GM21717 (cell line): Measurements from ENCODE around the gene FBLN2.
"Not testable (repeated sequence)": the region's sequence is repeated elsewhere in the genome, so short reads cannot be mapped to it uniquely, and the experiment has no call there.

ENCODE experiments used
- ATAC-seq: cut with Tn5 transposase; IDR thresholded peaks from one replicate; pipeline ENCODE4 v1.9.1; 2021; ENCODE audit warnings: mild to moderate bottlenecking, moderate library complexity; ENCODE audit not compliant: unreplicated experiment

FBLN2 gene

DNA sequence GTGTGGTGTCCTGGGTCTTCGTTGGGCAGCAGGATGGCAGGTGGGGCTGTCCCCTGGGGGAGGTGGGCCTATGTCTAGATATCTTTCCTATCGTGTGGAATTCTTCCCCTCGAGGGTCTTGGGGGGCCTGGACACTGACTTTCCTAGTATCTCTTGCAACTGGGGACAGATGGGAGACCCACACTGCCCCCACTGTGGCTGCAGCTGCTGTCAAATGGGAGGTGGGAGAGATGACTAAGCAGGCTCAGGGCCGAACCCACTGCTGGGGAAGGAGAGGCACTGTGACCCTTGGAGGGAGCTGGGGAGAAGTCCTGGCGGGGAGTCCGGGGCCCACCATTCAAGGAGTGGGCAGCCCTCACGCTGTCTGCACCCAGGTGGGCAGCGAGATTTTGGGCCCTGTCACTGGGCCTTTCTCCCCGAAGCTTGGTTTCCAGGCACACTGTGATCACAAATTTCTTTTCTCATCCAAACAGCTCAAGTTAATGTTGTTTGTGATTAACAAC is 2.9 kb upstream of the FBLN2 start:
- no peak for ATAC-seq

DNA sequence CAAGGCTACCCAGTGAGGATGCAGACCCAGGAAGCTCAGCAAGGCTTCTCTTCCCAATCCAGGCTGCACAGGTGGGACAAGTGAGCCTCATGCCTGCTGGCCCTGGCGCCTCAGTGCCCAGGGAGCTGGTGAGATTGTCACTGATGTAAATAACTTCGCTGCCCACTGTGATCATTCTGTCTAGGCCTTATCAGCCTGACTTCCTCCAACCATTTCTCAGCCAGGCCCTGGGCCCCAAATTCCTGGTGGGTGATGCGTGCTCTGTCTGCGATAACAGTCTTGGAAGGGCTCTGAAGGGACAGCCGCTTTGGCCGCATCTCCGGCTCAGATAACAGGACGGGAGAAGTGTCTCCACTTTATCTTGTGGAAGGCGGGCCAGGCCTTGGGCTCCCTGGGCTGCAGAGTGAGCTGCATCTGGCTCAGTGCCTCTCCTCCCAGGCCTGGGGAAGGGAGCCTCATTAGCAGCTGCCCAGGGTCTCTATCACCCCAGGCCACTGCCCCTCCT is 2.2 kb upstream of the FBLN2 start:
- no peak for ATAC-seq

DNA sequence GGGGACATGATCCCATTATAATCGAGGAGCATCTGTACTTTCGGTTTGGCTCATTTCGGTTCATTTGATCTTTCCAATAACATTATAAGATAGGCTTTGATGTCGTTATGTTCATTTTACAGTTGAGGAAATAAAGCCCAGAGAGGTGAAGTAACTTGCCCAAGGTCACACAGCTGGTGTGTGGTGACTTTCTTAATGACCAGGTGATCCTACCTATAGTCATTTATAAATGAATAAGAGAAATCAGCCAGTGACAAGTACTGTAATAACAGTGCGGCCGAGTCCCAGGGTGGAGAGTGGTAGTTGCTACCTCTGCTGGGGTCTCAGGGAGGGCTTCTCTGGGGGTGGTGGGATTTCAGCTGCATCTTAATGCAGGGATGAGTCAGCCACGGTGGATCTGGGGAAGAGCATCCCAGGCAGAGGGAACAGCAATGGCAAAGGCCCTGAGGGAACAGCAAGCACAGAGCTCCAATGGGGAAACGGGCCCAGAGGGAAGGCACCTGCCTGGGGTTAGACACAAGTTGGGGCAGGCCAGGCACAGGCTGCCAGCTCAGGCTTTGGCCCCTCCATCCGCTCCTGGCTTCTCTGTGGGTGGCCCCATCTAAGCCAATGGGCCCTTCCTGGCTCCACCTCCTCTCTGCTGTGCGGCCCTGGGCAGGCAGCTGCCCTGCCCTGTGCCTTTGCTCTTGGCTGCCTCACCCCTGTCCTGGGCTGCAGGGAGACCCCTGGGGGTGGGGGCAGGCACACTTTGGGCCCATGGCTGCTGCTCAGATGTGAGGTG is 1.1 kb upstream of the FBLN2 start:
- ATAC-seq: no peak

DNA sequence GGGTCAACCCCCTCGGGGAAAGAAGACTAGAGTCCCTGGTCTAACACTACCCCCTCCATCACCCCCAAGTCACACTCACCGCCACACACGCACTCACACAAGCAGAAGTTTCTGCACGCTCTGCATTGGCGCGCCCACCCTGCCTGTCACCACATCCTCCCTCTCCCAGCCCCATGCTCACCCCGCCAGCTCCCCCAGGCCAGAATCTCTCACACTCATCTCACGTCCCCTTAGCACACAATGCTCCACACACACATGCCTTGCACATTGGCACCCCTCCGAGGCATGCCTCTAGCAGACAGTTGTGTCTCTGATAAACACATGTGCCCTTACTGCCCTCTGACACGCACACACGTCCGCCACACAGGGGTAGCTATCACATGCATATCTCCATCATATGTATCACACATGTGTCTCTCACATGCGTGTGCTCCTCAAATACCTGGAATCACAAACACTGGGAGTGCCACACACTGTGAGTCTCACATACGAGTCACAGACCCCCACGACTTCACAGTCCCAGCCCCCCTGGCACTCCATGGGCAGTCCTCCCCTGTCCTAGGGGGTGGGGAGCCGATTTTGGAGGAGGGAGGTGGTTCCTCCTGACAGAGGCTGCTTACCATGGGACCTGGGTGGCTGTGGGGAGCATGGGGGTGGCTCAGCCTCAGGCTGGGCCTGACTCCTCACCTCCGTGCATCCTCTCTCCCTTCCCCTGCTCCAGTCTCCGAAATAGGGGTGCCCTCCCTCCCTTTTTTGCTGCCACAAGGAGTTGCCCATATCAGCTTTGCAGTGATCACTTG is 898 bp downstream of the FBLN2 start:
- ATAC-seq: no peak

DNA sequence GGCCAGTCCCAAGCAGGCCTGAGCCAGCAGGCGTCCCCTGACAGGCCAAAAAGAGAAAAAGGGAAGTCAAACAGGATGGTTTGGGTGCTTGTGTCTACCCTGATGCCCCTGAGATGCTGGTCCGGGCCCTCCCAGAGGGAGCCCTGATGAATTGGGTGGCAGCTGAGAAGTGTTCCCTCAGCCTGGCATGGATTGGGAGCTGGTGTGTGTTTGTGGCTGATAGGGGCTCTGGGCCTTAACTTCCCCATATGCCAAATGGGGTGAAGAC is 1.4 kb downstream of the FBLN2 start:
- no peak for ATAC-seq

DNA sequence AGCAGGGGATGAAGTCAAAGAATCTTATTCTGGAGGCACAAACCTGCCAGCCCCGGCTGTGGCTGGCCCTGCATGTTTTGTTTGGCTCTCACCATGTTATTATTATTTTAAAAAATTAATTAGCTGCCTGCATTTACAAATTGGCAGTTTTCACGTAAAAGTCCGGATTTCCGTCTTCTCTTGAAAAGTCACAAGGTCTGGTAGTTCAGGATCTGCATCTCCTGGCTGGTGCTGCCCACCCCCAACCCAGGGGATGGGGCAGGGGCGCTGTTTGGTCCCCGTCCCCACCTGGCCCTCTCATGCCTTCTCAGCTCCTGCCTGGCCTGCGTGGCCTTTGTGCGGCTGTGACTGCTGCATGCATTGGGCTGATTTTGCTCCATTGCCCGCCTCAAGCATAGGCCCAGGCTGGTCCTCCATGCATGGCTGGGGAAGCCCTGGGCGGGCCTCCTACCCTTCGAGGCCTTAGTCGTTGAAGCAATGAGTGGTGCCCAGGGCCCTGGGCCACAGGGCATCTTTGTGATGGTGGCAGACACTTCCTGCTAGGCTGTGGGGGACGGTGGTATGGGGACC is 2.0 kb downstream of the FBLN2 start:
- ATAC-seq: no peak

DNA sequence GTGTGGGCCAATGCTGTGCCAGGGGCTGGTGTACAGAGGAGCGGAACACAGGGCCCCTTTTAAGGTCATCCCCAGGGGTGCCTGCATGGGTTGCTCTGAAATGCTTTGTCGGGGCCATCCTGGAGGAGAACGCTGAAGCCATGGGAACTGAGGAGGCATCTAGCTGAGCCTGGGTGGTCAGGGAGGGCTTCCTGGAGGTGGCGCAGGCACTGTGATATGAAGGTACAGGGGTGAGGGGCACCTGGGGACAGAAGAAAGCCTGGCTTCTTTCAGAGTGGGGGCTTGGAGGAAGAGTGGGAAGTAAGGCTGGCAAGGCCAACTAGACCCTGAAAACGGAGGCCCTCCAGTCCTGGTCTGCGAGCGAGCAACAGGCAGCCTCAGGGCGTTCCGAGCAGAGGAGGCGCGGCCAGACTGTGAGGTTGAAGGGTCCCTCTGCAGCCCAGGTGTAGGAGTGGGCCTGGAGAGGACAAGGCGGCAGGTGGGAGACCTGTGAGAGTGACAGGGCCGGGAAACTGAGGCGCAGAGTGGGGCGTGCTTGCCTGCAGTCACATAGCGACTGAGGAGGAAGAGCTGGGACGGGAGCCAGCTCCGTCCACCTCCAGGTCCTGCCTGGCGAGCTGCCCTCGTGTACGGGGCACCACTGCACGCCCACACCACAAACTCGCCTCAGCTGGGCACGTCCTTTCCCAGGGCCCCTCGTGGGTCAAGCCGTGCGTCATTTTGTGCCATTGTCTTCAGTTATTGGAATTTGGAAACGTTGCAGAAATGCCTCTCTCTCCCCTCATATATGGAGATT is 4.1 kb downstream of the FBLN2 start:
- ATAC-seq: no peak

DNA sequence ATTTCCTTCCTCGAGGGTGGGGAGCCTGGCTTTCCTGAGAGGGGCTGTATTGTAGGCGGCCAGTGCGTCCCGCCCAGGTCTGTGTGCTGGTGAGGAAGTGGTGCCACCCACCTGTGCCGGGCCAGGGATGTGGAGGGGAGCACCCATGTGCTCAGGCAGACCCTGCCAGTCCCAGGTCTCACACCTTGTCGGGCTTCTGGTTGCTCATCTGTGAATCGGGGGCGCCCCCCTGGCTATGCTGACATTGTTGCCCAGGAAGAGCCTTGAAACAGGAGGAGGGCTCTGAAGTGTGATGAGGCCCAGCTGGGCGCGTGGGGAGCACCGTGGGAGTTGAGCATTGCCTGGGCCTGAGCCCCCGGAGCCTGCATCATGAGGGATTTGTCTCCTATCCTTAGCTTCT is 4.8 kb downstream of the FBLN2 start:
- no peak for ATAC-seq

DNA sequence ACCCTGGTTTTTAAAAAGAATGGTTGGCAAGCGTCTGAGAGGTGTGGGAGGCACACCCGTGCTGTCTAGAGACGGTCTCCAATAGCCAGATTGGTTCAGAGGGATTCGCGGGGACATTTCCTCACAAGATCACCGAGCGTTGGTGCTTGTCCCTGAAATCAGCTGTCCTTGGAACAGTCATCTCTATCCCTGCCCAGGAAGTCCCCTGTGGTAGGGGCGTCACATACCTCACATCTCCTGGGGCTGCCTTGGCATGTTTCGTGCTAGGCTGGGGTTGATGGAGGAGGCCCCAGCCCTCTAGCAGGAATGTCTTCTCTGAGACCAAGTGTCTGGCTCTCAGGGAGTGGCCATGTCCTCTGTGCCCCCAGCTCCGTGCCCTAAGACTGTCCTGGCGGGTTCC is 6.8 kb downstream of the FBLN2 start:
- ATAC-seq: no peak

DNA sequence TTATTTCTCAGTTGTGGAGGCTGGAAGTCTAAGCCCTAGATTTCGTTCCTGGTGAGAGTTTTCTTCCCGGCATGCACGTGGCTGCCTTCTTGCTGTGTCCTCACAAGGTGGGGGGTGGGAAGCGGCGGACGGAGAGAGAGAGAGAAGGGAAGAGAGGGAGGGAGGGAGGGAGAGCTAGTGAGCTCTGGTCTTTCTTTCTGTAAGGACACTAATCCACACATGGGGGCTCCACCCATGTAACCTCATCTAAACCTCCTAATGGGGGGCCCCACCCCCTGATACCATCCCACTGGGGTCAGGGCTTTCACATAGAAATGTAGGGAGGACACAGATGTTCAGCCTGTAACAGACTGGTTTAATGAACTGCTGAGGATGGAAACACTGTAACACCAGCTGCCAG is 7.3 kb downstream of the FBLN2 start:
- no peak for ATAC-seq

DNA sequence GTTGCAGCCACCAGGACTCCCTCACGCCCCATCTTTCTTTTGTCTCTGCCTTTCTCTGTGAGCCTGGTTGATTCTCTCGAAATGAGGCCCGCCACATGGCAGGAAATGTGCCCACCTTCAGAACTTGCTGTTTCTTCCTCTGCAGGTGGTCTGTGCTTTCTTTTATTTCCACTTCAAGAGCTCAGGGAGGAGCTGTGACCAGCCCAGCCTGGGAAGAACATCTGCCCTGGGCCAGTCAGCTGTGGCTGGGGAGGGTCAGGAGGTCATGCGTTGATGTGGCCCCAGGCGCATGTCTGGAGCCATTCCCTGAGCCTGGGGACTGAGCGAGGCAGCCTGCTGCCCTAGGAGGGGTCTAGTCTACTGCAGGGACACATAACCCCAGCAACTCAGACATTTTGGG is 8.0 kb downstream of the FBLN2 start:
- no peak for ATAC-seq

DNA sequence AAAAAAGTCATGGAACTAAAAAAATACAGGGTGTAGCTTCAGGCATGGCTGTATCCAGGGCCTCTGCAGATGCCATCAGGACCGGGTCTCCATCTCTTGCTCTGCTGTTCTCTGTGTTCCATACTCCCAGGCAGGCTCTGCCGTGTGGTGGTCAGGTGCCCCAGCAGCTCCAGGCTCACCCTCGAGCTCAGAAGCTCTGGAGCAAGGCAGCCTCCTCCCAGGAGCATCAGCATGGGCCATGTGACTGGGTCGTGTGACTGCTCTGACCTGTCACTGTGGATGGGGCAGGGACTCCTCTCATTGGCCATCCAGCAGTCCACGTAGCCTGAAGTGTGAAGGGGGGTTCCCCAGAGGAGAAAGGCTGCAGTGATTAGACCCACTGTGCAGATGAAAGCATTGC is 8.5 kb downstream of the FBLN2 start:
- no peak for ATAC-seq

DNA sequence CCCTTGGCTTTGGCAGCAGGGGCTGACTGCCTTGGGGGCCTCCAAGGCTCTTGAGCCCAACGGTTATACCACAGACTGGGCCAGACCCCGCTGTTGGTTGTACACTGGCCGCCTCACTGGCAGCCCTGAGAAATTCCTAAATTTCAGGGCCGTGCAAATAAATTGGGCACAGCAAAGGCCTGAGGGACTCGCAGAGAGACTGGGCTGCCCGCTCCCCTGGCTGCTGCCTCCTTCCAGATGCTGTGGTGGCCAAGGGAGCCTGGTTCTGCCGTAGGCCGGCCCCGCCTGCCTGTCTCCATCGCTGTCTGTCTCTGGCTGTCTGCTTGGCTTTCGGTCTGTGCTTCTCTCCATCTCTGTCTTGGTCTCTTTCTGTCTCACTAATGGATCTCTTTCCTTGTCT is 9.0 kb downstream of the FBLN2 start:
- no peak for ATAC-seq

DNA sequence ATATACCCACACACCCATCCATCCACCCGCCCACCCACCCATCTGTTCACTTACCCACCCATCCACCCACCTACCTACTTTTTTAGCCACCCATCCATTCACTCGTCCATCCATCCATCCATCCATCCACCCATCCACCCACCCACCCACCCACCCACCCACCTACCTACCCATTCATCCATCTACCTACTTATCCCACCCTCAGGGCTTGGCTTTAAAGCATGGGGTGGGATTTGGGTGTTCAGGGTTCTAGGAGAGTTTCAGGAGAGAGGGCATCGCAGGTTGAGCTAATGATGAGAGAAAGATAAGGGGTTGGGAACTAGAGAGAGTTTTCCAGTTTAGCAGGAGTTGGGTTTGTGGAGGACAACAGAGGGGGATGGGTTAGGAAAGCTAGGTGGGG is 9.7 kb downstream of the FBLN2 start:
- no peak for ATAC-seq

DNA sequence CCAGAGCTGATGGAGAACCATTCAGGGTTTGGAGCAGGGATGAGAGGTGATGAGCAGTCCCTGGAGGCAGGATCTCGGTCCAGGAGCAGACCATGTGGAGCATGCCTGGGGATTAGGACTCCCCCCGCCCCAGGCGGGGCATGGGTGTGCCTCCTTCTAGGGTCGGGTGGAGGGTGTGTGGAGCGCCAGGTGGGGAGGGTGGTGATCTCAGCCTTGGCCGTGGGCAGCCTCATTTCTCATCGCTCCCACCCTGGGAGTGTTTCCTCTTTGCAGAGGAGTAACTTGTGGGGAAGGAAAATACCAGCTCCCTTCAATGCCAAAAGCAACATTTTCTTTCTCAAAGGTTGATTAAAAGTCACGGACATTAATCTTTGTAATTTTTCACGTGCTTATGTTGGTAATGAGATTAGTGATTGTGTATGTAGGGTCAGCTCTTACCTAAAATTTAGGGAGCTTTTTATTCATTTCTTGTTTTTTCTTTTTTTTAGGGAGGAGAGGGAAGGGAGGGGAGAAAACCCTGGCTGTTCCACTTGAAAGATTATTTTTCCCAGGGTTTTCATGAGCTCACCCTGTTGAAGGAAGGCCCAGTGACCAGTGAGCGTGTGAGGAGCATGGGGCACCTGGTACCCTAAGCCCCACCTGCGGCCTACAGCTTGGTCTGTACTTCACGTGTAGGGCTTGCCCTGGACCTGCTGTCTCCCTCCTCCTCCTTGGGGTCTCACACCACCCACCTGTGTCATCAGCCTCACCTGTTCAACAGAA is 11.0 kb downstream of the FBLN2 start:
- no peak for ATAC-seq

DNA sequence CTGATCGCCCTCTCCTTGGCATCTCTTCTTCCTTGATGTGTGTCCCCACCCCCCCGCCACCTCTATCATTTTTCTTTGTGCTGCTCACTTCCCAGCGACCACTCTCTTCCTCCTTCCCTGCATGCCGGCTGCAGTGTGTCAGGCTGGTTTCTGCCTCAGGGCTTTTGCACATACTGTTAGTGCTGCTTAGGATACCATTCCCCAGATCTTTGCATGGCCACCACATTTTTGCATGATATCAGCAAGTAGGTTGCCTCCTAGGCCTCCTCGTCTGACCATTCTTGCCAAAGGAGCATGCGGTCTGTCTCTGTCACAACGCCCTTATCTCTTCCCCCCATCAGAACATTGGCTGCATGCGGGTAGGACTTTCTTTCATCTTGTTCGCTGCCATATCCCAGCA is 12.5 kb downstream of the FBLN2 start:
- no peak for ATAC-seq

DNA sequence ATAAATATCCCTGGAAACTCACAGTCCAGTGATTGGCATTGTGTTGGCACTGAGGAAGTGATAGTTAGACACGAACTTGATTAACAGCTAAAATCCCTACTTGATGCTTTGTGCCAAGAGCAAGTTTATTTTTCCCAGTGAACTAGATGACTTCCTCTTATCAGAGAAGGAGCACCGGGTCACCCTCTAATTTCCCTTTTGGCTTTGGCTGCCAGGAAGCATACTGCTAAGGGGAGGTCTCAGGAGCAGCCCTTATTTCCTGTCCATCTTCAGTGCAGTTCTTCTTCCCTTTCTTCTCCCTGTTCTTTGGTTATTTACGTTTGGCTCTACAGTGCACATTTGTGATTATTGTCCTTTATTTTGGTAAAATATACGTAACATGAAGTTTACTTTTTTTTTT is 13.0 kb downstream of the FBLN2 start:
- no peak for ATAC-seq

DNA sequence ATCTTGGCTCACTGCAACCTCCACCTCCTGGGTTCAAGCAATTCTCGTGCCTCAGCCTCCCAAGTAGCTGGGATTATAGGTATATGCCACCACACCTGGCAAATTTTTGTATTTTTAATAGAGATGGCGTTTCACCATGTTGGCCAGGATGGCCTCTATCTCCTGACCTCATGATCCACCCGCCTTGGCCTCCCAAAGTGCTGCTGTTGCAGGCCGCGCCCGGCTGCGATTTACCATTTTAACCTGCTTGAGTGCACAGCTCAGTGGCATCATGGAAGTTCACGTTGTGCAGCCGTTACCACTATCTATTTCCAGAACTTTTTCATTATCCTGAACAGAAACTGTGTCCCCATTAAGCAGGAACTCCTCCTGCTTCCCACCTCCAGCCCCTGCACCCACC is 13.5 kb downstream of the FBLN2 start:
- ATAC-seq: not testable (repeated sequence)

DNA sequence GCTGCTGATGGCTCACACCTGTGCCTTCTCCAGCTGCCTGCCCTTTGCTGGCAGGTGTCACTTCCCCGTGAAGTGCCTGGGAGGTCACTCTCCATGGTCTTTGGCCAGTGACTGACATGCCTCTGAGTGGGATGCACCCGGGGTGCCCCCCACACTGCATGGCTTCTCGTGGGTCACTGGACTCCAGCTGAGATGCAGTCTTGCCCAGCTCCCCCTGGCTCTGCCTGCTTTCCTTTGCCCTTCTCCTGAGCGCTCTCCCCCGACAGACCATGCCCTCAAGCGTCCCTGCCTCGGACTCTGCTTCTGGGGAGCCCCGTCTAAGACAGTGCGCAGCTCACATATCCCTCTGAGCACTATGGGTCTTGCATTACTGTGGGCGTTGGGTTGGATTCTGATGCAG is 14.4 kb downstream of the FBLN2 start:
- no peak for ATAC-seq

DNA sequence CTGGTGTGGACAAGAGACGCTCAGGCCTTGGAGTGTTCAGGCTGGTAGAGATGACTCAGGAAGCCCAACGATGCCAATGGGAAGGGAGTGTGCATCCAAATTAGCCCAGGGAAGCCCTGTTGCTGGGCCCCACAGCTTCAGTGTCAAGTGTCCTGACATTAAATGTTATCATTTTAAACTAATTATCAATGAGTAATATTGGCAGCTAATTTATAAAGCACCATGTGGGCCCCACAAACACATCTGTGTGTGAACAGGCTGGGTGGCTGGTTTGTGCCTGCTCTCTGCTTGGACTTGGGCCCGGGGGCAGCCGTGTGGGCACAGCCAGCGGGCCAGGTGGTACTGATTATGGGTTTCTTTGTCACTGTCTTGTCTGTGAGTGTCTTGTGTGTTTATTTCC is 15.0 kb downstream of the FBLN2 start:
- ATAC-seq: no peak
